Testis (tissue), 3 donors: ENCODE data around the gene EEF2K. TPM values are rescaled to one million over a fixed set of nuclear protein-coding genes. Genes with fewer than 3 reads are reported as not detected.
A peak's percentile ranks its signal among the peaks of the same experiment; 100 is the strongest.

Experiments used
- DNase-seq: peaks from one replicate; pipeline ENCODE4 v3.0.0-alpha.2; 2019
- H3K27ac ChIP-seq, 2 donors: fragments of 200-600 bp; sonication (generic); one replicate each; pipeline ENCODE4 v1.5.1; 2019
- H3K27me3 ChIP-seq: fragments of 200-600 bp; sonication (generic); one replicate; pipeline ENCODE4 v1.5.1; 2019
- H3K36me3 ChIP-seq: fragments of 200-600 bp; sonication (generic); one replicate; pipeline ENCODE4 v1.5.1; 2017; ENCODE audit warnings: low read depth; ENCODE audit errors: missing control alignments
- H3K4me1 ChIP-seq: fragments of 200-600 bp; sonication (generic); one replicate; pipeline ENCODE4 v1.5.1; 2019
- H3K4me3 ChIP-seq, 2 donors: fragments of 200-600 bp; sonication (generic); one replicate each; pipeline ENCODE4 v1.5.1; 2017 to 2019
- H3K9me3 ChIP-seq: fragments of 200-600 bp; sonication (generic); one replicate; pipeline ENCODE4 v1.5.1; 2017
- POLR2A ChIP-seq: fragments of 450-650 bp; IDR thresholded peaks from one replicate; pipeline ENCODE4 v1.6.1; 2017; ENCODE audit warnings: antibody characterized with exemption, mild to moderate bottlenecking, moderate library complexity
- WGBS, 2 donors: methylation state at CpG; one replicate each; pipeline ENCODE4 v1.1.5; 2018; 5-methylcytosine and 5-hydroxymethylcytosine counted together
- intact Hi-C: fragments of 100-400 bp; cut with DNase I; formaldehyde crosslinking; loops from one replicate; pipeline ENCODE4 v1.15.1; 2023; ENCODE audit warnings: low total_unique reads
- polyA plus RNA-seq: library from polyadenylated mRNA; stranded (reverse); fragments of 350-450 nt; fragmentation: Illumina TruSeq; extraction: RNeasy Lipid Tissue Mini Kit (QIAGEN cat#74804); gene quantifications from one replicate; pipeline ENCODE4 v1.2.3, GENCODE V29; 2014; ENCODE audit warnings: low read depth, low replicate concordance; ENCODE audit not compliant: insufficient read depth
- total RNA-seq, 2 donors: library from RNA; depleted of rRNA; stranded (reverse); fragments of >200 nt; gene quantifications; one replicate each; pipeline ENCODE4 v1.2.3, GENCODE V29; 2016
- TF ChIP-seq, protein P1 (sequence below), 3 experiments: fragments of 450-650 bp in 2 of 3; fragments of 200-600 bp in 1 of 3; sonication (generic) in 1 of 3; IDR thresholded peaks; one replicate each; pipeline ENCODE4 v1.5.1; 2016 to 2019; ENCODE audit warnings: antibody characterized with exemption in 3 of 3, mild to moderate bottlenecking in 2 of 3, moderate library complexity in 1 of 3

The EEF2K gene
- total and polyA plus RNA-seq, 3 donors from 2014 or later, result 6.6 to 11.1 (median 10.2) TPM

DNA sequence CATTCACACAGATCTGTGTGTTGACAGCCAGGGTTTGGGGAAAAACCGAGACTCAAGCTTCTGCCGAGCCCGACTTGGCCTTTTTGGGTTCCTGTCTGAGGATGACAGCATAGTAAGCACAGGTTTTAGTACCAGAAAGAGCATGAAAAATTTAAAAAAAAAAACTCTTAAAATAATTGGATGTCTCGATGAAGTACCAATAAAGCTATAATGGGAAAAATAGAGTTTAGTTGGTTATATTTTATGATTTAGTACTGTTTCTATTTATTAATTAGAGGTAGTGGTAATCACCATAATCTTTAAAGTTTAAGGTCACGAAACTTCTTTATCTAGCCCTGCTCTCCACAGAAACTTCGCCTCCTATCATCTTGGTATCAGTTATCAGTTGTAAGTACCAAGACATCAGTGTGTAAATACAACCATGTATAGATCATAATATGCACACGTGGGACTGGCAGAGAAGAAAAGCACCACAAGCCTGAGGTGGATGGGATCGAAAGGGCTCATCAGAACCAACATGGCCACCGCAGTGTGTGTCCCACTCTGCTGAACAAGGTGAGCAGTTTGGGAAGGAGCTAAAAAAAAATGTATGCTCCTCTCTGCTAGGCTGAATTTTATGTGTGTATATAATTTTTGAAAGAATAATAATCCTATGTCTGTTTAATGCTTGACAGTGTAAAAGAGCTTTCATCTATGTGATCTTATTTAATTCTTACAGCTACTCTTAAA is 14.4 kb upstream of the EEF2K start:
- Histone ChIP-seq H3K27ac (peak overlapping the region; percentile 96), H3K4me3 (peak overlapping the region; percentile 63 to 68), H3K36me3 (no peaks in the 10 kb centered on the region), H3K9me3 (no peaks in the 10 kb centered on the region), H3K4me1 (peaks cover 15% of the 10 kb centered on the region), H3K27me3 (no peaks in the 10 kb centered on the region)
- WGBS, 2 donors, result 7 to 8% methylated on average over 9 of the region's 9 CpGs
- intact Hi-C loops, result no loop called here
- DNase-seq, result peak; percentile 38
- no peak for TF ChIP-seq POLR2A
- TF ChIP-seq, protein P1, sequence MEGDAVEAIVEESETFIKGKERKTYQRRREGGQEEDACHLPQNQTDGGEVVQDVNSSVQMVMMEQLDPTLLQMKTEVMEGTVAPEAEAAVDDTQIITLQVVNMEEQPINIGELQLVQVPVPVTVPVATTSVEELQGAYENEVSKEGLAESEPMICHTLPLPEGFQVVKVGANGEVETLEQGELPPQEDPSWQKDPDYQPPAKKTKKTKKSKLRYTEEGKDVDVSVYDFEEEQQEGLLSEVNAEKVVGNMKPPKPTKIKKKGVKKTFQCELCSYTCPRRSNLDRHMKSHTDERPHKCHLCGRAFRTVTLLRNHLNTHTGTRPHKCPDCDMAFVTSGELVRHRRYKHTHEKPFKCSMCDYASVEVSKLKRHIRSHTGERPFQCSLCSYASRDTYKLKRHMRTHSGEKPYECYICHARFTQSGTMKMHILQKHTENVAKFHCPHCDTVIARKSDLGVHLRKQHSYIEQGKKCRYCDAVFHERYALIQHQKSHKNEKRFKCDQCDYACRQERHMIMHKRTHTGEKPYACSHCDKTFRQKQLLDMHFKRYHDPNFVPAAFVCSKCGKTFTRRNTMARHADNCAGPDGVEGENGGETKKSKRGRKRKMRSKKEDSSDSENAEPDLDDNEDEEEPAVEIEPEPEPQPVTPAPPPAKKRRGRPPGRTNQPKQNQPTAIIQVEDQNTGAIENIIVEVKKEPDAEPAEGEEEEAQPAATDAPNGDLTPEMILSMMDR (IDR thresholded peaks at IDR 0.05), result no peak

DNA sequence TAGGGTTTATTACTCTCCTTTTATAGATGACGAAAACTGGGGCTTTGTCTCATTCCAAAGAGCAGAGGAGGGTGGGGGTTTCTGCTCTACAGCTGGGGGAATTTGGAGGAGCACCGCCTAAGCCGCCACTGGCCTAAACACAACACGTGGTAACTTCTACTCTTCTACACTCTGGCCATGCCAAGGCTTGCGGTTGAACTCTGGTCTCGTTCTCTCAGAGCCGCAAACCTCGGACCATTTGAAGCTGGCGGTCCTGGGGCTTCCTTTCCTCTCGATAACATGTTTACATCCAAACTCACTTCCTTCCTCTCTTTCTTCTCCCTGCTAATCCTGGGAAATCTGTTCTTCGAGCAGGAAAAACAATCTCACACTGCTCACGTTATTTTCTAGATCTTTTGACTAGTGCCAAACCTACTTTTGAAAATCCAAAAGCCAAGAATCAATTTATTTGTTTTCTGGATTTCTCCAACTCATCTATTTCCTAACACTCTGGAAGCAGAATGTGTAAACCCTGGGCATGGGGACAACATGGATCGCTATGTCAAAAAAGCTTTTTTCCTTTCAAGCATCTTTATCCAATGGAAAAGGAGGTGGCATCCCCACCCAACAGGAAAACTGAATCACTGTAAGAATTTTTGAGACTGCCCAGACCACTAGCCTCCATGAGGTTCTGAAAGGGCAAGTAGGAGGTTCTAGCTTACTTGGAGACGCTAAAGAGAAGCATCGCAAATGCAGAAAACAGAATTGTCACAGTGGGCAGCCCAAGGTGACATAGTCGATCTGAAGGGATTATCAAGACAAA is 13.6 kb upstream of the EEF2K start:
- Histone ChIP-seq H3K36me3 (no peaks in the 10 kb centered on the region), H3K9me3 (no peaks in the 10 kb centered on the region), H3K27ac (peak overlapping the region; percentile 96), H3K4me3 (peak overlapping the region; percentile 63 to 68), H3K27me3 (no peaks in the 10 kb centered on the region), H3K4me1 (peaks cover 15% of the 10 kb centered on the region)
- TF ChIP-seq, protein P1 (IDR thresholded peaks at IDR 0.05), result no peak
- TF ChIP-seq POLR2A, result no peak
- DNase-seq, result peak; percentile 92
- intact Hi-C loops, result no loop called here
- WGBS, 2 donors, result 22 to 26% methylated on average over 16 of the region's 16 CpGs

DNA sequence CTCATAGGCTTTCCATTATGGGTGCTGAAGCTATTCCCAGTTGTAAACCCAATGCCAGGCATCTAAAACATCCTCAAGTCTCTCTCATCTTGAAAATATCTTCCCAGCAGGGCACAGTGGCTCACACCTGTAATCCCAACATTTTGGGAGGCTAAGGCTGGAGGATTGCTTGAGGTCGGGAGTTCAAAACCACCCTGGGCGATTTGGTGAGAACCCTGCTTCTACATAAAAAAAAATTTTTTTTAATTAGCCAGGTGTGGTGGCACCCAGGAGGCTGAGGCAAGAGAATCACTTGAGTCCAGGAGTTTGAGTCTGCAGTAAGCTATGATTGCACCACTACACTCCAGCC is 13.0 kb upstream of the EEF2K start:
- WGBS, 2 donors, result 86 to 91% methylated on average over 2 of the region's 2 CpGs
- peaks cover 15% of the 10 kb centered on the region for H3K4me1 ChIP-seq
- H3K4me3 ChIP-seq, result no peak overlapping the region
- H3K27ac ChIP-seq, result peak overlapping the region; percentile 96
- H3K9me3 ChIP-seq, result no peaks in the 10 kb centered on the region
- H3K27me3 ChIP-seq, result no peaks in the 10 kb centered on the region
- H3K36me3 ChIP-seq, result no peaks in the 10 kb centered on the region
- intact Hi-C loops, result no loop called here
- no peak for DNase-seq
- TF ChIP-seq, protein P1 (IDR thresholded peaks at IDR 0.05), result no peak
- no peak for TF ChIP-seq POLR2A

DNA sequence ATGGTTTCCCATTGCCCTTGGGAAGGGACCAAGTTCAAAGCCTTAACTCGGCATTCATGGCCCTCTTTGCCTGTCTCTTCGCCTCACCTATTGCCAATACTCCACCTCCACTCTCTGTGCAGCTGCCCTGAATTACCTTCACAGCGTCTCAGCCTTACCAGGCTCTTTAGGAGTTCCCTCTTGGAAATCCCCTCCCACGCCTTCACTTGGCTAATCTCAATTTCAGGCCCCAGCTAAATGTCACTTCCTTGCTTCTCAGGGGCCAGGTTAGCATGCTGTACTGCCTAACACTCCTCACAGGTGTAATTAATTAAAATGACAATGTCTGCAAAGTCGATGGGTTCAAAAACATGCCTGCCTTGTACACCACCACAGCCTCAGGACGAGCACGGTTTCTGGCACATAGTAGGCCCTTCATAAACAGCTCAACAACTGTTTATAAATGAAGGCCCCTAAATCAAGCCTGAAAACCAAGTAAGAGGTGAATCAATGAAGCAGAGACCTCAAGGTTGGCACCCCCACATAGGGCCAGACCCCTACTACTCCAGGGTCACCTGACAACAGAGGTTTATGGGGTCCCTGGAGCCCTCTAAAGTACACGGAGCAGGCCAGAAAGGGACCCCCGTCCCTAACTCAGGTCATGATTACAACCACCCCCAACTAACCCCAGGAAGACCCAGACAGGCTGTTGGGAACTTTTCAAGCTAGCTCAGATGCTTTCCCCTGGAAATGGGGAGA is 11.2 kb upstream of the EEF2K start:
- Histone ChIP-seq H3K9me3 (no peaks in the 10 kb centered on the region), H3K36me3 (no peaks in the 10 kb centered on the region), H3K27me3 (no peaks in the 10 kb centered on the region), H3K27ac (peak overlapping the region in 1 of 2 donors; percentile 83), H3K4me1 (peaks cover 4% of the 10 kb centered on the region), H3K4me3 (no peak overlapping the region)
- TF ChIP-seq, protein P1 (IDR thresholded peaks at IDR 0.05), result no peak
- TF ChIP-seq POLR2A, result no peak
- DNase-seq, result no peak
- 84 to 85% methylated on average over 9 of the region's 9 CpGs for WGBS, 2 donors
- intact Hi-C loops, result loop anchor here (5.0 kb wide), 1 partner anchor 102 kb away; the partner anchor contains the start of gene POLR3E
